ENCODE measurements around the gene MTMR10.

MTMR10 gene

DNA sequence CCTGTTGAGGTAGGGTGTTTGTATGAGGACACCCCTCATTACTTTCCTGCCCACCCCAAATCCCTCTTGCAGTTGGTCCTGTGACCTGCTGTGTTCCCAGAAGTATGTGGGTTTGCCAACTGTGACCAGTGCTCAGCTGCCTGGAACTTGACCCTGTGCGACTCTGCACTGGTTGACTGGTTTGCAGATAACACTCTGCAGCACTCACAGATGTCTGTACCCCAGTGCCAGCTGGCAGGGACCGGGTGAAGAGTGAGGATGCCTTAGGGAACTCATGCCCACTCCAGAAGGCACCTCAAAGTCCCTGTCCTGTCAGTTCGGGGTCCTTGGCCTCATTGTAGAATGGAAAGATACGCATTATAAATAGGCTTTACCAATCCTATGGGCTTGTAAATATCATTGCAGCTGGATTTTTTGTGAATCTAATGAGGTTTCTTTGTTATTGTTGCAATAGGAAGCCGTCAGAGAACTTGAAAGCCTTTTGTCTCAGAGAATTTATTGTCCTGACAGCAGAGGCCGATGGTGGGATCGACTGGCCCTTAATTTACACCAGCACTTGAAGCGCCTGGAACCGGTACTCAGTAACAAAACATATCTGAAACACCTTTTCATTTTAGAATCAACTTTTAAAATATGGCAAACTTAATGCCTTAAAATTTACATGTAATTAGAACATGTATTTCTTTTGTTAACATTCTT is 69.5 kb downstream of the MTMR10 start:
- no peak for DNase-seq (ENCODE audit: low read depth in 2 of 3, low spot score in 1 of 3)

DNA sequence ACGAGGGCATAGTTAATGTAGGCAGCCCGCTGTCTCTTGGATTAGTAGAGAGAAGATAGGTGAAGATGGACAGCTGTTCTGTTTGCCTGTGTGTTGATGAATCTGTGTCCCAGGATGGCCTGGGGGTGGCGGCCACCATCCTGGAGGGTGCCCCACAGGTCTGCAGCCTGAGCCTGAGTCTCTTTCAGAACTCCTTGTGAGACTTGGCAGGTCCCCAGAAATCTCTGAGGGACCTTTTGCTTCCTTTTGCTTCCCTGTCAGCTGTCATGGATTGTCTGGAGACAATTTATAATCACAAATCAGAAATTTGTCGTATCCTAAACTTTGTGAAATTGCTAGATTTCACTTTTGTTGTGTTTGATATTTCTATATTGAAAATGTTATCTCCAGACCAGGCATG is 70.3 kb downstream of the MTMR10 start:
- DNase-seq (ENCODE audit: low read depth in 2 of 3, low spot score in 1 of 3), result no peak

DNA sequence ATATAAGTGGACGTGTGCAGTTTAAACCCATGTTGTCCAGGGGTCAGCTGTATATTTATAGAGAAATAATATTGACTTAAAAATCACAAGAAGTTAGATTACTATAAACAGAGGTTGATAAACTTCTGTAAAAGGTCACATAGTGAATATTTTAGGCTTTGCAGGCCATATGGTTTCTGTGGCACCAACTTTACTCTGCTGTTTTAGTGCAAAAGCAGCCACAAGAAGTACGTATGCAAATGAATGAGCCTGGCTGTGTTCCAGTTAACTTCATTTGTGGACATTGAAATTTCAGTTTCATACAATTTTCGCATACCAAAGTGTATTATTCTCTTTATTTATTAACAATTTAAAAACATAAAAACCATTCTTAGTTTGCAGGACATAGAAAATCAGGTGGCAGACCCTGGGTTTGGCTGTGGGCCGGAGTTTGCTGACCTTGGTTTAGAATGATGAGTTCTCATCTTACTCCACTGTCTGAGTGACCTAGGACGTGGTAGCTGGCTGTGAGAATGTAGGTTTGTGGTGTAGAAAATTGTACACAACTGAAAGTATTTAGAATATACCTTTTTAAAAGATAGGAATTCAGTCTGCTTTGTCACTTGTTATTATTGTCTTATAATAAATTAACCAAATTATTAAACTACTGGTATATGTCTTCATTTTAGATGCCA is 71.4 kb downstream of the MTMR10 start:
- no peak for DNase-seq (ENCODE audit: low read depth in 2 of 3, low spot score in 1 of 3)

DNA sequence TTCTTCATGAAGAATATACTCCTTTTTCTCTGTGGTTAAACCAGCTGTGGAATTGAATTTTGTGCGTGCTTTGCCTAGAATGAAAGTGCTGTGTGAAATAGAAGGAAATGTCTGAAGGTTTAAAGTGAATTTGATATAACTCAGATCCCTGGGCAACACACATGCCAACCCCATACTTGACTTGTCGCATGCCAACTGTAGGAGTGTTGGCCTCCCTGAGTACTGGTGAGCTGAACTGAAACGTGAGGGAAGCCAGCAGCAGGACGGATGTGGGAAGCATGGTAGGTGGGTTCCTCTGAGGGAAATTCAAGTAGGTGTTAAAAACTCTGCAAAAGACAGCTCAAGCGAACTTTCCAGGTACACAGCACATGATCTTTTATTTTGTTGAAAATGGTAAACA is 73.1 kb downstream of the MTMR10 start:
- no peak for DNase-seq (ENCODE audit: low read depth in 2 of 3, low spot score in 1 of 3)

DNA sequence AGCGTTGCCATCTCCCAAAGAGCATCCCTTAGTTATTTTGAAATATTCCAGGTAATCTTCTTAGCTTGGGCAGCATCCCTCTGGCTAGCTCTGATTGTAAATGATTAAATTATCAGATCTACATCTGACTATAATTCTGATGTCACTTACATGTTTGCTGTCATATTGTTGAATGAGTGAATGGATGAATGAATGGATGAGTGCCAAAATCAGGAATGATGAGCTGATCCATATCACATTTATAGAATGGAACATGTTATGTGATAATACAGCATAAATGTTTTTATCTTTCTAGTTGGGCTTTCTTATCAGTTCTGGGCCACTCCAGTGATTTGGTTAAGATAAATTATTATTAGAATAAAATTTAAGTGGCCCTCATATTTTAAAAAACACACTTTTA is 73.8 kb downstream of the MTMR10 start:
- DNase-seq (ENCODE audit: low read depth in 2 of 3, low spot score in 1 of 3), result no peak

DNA sequence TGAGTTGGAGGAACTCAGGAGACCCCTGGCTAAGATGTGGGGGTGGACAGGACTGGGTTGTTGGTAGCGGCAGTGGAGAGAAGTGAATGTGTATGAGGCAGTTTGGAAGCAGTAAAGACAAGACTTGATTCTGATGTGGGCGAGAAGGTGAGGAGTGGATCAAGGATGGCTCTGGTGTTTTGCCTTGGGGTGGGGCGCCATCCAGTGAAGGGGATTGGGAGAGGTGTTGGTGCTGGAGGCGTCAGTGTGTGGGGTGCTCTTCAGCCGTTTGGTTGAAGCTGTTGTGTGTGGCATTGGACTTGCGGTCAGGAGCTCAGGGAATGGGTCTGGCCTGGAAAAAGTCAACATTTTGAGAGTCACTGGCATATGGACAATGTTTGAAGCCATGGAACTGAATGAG is 74.4 kb downstream of the MTMR10 start:
- no peak for DNase-seq (ENCODE audit: low read depth in 2 of 3, low spot score in 1 of 3)

DNA sequence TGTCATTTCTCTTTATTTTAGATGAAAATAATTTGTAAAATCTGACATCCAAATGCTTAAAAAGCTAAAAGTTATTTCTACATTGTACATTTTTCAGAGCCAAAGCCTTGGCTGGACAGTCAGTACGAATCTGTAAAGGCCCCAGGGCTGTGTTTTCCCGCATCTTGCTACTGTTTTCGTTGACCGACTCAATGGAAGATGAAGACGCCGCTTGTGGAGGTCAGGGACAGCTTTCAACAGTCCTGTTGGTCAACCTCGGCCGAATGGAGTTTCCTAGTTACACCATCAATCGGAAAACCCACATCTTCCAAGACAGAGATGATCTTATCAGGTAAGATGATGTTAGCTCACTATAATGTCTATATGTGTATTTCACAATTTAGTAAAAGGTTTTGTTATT is 77.7 kb downstream of the MTMR10 start:
- DNase-seq (ENCODE audit: low read depth in 2 of 3, low spot score in 1 of 3), result no peak

DNA sequence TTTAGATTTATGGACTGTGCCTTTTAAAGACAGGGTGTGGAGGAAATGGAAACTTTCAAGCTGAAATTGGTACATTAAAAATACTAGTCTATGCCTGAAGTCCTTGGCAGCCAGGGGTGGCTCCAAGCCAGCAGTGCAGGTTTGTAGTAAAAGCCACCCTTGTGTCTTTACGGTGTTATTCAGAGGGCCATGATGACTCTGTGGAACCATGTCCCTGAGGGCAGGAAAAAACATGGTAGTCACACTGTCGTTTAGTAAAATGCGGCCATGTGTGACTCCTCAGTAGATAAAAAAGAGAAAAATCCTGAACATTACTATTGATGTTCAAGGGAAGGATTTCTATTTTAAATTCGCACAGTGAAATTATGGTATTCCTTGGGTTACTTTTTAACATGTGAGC is 85.1 kb downstream of the MTMR10 start:
- no peak for DNase-seq (ENCODE audit: low read depth in 2 of 3, low spot score in 1 of 3)

DNA sequence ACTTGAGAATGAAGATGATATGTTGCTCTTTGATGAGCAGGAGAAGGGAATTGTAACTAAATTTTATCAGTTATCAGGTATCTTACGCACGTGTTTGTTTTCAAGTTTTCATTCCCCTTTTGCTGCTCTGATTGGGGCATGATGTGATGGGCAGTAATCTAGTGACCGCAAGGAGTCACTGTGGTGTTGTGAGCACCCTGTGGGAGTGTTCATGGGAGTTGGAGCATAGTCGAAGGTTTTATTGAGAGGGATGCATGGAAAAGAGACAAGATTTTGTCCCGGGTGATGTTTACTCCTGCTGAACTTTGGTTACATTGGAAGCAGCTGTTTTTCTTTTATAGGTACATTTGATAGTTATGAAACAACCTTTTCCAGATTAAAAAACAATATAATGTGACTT is 85.6 kb downstream of the MTMR10 start:
- DNase-seq (ENCODE audit: low read depth in 2 of 3, low spot score in 1 of 3), result no peak

DNA sequence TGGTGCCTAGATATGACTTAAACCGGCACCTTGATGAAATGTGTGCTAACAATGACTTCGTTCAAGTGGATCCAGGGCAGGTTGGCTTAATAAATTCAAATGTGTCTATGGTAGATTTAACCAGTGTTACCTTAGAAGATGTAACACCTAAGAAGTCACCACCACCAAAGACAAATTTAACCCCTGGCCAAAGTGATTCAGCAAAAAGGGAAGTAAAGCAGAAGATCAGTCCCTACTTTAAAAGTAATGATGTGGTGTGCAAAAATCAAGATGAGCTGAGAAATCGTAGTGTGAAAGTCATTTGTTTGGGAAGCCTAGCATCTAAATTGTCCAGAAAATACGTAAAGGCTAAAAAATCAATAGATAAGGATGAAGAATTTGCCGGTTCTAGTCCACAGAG is 86.6 kb downstream of the MTMR10 start:
- DNase-seq (ENCODE audit: low read depth in 2 of 3, low spot score in 1 of 3), result no peak

DNA sequence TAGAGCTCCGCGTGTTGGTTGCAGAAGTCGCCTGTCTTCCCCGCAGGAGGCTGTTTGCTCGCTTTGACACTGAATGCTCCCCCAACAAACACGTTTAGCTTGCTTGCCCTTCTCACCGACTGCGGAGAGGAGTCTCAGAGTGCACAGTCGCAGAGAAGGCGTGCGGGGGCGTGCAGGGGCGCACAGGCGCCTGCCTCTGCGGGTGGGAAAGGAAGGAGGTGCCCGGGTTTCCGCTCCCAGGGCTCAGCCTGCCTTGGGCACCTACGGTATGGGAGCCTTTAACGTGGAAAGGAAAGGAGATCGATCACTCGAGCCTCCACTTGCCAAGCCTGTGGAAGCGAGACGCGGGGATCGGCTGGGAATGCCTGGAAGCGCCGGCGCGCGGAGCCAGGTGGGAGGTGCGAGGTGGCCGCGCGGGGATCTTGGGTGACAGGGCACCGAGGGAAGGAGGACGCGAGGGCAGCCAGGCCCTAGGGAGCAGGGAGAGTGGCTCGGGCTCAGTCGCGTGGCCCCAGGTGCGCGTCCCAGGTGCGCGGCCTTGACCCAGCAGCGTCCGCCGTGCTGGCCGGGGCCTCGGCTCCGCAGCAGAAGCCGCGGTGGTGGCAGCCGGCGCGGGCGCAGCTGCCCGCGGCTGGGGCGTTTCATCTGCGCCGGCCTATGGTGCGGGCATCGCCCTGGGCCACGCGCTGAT is 87.8 kb downstream of the MTMR10 start, which contains the start of gene FAN1:
Gene FAN1, plus strand, starts transcription at position 419 of the 691 bp plus-strand sequence. CDS start 749 bp downstream, outside the sequence.
- peak; percentile 69 to 74 (median 74) for DNase-seq (ENCODE audit: low read depth in 2 of 3, low spot score in 1 of 3)

DNA sequence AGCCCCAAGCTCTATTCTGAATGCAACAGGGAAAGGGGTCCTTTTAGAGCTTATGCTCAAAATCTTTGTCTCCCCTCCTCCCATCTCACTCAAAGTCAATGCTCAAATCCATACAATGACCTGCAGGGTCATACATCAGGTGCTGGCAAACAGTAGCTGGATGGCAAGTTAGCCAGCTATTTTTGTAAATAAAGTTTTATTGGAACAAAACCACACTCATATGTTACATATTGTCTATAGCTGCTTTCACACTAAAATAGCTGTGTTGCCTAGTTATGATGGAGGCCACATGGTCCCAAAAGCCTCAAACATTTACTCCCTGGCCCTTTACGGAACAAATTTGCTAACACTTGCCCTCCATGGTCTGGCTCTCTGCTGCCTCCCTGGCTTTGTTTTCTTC is 89.5 kb downstream of the MTMR10 start:
- DNase-seq (ENCODE audit: low read depth in 2 of 3, low spot score in 1 of 3), result no peak

DNA sequence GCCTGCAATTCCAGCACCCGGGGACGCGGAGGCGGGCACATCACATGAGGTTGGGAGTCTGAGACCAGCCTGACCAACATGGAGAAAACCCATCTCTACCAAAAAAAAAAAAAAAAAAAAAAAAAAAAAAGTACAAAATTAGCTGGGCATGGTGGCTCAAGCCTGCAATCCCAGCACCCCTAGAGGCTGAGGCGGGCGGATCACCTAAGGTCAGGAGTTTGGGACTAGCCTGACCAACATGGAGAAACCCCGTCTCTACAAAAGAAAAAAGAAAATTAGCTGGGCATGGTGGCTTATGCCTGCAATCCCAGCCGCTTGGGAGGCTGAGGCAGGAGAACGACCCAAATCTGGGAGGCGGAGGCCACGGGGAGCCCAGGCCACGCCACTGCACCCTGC is 95.2 kb downstream of the MTMR10 start:
- no peak for DNase-seq (ENCODE audit: low read depth in 2 of 3, low spot score in 1 of 3)

DNA sequence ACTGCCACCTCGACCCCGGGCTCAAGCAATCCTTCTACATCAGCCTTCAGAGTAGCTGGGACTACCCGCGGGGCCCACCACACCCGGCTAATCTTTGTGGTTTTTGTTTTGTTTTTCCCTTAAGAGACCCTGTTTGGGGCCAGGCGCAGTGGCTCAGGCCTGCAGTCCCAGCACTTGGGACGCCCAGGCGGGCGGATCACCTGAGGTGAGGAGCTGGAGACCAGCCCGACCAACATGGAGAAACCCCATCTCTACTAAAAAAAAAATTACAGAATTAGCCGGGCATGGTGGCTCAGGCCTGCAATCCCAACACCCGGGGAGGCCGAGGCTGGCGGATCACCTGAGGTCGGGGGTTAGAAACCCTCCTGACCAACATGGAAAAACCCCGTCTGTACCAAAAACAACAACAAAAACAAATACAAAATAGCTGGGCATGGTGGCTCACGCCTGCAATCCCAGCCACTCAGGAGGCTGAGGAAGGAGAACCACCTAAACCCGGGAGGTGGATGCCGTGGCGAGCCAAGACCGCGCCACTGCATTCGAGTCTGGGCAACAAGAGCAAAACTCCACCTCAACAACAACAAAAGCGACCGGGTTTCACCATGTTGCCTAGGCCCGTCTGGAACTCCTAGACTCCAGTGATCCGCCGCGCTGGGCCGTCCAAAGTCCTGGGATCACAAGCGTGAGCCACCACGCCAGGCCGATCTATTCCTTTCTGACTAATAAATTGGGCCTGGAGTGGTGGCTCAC is 95.8 kb downstream of the MTMR10 start:
- no peak for DNase-seq (ENCODE audit: low read depth in 2 of 3, low spot score in 1 of 3)

DNA sequence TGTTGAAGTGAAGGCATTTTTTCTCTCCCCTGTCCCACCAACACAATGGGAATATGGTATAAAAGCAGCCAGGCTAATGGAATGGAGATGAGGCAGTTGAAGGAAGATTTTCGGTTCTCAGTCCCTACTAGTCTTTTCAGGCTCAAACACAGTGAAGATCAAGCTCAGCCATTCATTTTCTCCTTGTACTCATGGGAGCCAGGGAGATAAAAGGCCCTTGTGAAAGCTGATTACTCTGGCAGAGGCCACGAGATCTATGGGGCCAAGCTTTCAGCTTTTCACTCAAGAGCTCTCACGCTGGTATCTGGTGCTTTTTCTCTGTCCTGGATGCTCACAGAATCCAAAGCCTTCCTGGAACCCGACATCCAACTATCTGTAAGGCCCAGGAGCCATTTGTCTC is 102.2 kb downstream of the MTMR10 start:
- no peak for DNase-seq (ENCODE audit: low read depth in 2 of 3, low spot score in 1 of 3)

Data from stimulated activated CD4-positive, alpha-beta T cell treated with anti-CD3 and anti-CD28 coated beads, Interleukin-12 subunit alpha, Interleukin-12 subunit beta, amount 100 ng/mL, for 48 hours (primary cell).